Loucy (cell line): ENCODE results near the gene AGTR1.

Source experiments
- EZH2phosphoT487 ChIP-seq: fragments of 200-600 bp; IDR thresholded peaks from 2 replicates; pipeline ENCODE4 v1.6.1; 2018; ENCODE audit warnings: antibody characterized with exemption, mild to moderate bottlenecking, moderate library complexity, borderline replicate concordance
- TF ChIP-seq, protein P1 (sequence below): fragments of 200-600 bp; sonication (generic); conservative IDR thresholded peaks from 2 replicates; pipeline ENCODE4 v1.5.1; 2014; ENCODE audit warnings: mild to moderate bottlenecking, antibody characterized with exemption, low read length

DNA sequence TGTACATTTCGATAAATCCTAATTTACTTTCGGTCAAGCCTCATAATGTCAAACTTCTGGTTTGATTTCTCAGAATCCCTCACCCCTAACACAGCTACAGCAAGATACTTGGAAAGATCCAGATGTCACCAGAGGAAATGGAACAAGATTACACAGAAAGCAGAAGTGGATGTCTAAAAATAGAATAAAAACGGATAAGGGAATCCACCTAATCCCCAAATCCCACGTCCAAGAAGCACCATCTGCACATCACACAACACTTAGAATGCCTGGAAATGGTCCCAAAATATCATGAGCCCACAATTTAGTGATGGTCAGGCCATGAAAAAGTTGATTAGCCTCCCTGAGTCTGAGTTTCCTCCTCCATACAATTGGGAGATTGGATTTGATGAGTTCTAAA, 61.7 kb downstream of the AGTR1 start:
- TF ChIP-seq, protein P1, sequence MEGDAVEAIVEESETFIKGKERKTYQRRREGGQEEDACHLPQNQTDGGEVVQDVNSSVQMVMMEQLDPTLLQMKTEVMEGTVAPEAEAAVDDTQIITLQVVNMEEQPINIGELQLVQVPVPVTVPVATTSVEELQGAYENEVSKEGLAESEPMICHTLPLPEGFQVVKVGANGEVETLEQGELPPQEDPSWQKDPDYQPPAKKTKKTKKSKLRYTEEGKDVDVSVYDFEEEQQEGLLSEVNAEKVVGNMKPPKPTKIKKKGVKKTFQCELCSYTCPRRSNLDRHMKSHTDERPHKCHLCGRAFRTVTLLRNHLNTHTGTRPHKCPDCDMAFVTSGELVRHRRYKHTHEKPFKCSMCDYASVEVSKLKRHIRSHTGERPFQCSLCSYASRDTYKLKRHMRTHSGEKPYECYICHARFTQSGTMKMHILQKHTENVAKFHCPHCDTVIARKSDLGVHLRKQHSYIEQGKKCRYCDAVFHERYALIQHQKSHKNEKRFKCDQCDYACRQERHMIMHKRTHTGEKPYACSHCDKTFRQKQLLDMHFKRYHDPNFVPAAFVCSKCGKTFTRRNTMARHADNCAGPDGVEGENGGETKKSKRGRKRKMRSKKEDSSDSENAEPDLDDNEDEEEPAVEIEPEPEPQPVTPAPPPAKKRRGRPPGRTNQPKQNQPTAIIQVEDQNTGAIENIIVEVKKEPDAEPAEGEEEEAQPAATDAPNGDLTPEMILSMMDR, result no peak
- no peak for TF ChIP-seq EZH2phosphoT487
